ENCODE measurements around the gene SULT2B1.

DNA sequence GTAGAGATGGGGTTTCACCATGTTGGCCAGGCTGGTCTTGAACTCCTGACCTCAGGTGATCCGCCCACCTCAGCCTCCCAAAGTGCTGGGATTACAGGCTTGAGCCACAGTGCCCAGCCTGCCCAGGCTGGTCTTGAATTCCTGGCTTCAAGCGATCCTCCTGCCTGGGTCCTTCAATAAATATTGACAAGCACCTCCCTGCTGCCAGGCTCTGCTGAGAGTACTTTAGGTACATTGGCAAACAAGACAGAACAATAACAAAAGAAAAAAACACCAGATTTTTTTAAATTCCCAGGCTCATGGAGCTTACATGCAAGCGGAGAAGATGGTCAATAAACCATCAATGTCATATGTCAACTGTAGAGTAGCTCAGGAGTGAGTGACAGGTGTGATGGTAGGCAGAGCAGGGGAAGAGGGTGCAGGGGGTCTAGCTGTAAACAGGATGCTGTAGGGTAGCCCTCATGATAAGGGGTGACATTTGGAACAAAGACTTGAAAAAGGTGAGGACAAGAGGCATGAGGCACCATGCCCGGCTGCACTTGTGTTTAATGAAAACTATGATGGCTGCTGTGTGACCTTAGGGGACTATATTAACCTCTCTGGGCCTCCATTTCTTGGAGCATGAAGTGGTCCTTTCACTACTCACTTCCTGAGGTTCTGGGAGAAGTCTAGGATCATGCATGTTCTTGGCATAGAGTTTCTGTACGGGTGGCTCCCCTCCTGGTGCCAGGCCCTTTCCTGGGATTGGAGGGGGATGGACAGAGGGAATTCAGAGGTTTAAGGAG, 19.6 kb downstream of the SULT2B1 start:
- TF ChIP-seq, protein P1, sequence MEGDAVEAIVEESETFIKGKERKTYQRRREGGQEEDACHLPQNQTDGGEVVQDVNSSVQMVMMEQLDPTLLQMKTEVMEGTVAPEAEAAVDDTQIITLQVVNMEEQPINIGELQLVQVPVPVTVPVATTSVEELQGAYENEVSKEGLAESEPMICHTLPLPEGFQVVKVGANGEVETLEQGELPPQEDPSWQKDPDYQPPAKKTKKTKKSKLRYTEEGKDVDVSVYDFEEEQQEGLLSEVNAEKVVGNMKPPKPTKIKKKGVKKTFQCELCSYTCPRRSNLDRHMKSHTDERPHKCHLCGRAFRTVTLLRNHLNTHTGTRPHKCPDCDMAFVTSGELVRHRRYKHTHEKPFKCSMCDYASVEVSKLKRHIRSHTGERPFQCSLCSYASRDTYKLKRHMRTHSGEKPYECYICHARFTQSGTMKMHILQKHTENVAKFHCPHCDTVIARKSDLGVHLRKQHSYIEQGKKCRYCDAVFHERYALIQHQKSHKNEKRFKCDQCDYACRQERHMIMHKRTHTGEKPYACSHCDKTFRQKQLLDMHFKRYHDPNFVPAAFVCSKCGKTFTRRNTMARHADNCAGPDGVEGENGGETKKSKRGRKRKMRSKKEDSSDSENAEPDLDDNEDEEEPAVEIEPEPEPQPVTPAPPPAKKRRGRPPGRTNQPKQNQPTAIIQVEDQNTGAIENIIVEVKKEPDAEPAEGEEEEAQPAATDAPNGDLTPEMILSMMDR (IDR thresholded peaks at IDR 0.05) = no peak
- TF ChIP-seq POLR2AphosphoS5 (IDR thresholded peaks at IDR 0.05) = no peak

Measured in esophagus muscularis mucosa (tissue), 3 donors.